Endothelial cell of umbilical vein (primary cell): ENCODE measurements around the gene PLA2G5. TPM values are rescaled to one million over a fixed set of nuclear protein-coding genes. Genes with fewer than 3 reads are reported as not detected.
A peak's percentile ranks its signal among the peaks of the same experiment; 100 is the strongest.

Experiments
- BruUV-seq: library from RNA; stranded (reverse); fragments of 400-500 nt; replicated peaks from 2 replicates; lab custom pipeline; 2021; lab: Mats Ljungman, UMichigan
- CTCF ChIA-PET: fragments of 300-600, 350-600 bp; sonication (Branson Sonifier 250); formaldehyde crosslinking; loops from one replicate; lab custom pipeline; 2021; ENCODE audit warnings: antibody characterized with exemption, inconsistent platforms; lab: Charles Lee
- POLR2A ChIA-PET: fragments of 300-600, 350-600 bp; sonication (Branson Sonifier 250); formaldehyde crosslinking; loops from one replicate; lab custom pipeline; 2021; ENCODE audit warnings: antibody characterized with exemption, inconsistent platforms; lab: Charles Lee
- DNase-seq: peaks from one replicate; pipeline ENCODE4 v3.0.0-alpha.2; 2011; ENCODE audit warnings: low read depth, low spot score
- FAIRE-seq: peaks from 2 replicates; lab custom pipeline; 2011; peaks lifted over from hg19 to GRCh38; lab: Jason Lieb, UNC
- H2AFZ ChIP-seq: 2 replicates; pipeline ENCODE4 v1.6.0; 2012; ENCODE audit warnings: low read depth, low read length, control low read depth, inconsistent platforms
- H3K27ac ChIP-seq: 2 replicates; pipeline ENCODE4 v1.5.1; 2011; ENCODE audit warnings: low read depth, mild to moderate bottlenecking, control low read depth, low read length, moderate library complexity; ENCODE audit not compliant: insufficient read depth
- H3K27me3 ChIP-seq, 2 experiments: 2 replicates each; pipeline versions ENCODE4 v1.6.0 to v1.6.1; 2011; ENCODE audit warnings: low read length in 2 of 2, mixed read lengths in 1 of 2; ENCODE audit not compliant: control insufficient read depth in 2 of 2, insufficient read depth in 2 of 2
- H3K36me3 ChIP-seq, 2 experiments: 2 replicates in 1 of 2; 3 replicates in 1 of 2; pipeline ENCODE4 v1.5.1; 2011; ENCODE audit warnings: low read length in 2 of 2, mild to moderate bottlenecking in 1 of 2, moderate library complexity in 1 of 2; ENCODE audit not compliant: control insufficient read depth in 2 of 2, insufficient read depth in 2 of 2; ENCODE audit errors: extremely low read depth in 1 of 2
- H3K4me1 ChIP-seq: 3 replicates; pipeline ENCODE4 v1.5.1; 2011; ENCODE audit warnings: mild to moderate bottlenecking, low read length; ENCODE audit not compliant: control insufficient read depth, insufficient read depth; ENCODE audit errors: extremely low read depth
- H3K4me2 ChIP-seq: 2 replicates; pipeline ENCODE4 v1.6.1; 2011; ENCODE audit warnings: low read length, control low read depth, mixed read lengths; ENCODE audit not compliant: insufficient read depth
- H3K4me3 ChIP-seq, 3 experiments: fragments of 200-600 bp in 1 of 3; sonication (generic), shearing (Covaris generic) in 1 of 3; replicated peaks in 1 of 3; 2 replicates each; pipeline ENCODE4 v1.5.1; 2011 to 2016; ENCODE audit warnings: control low read depth in 3 of 3, low read length in 3 of 3, mild to moderate bottlenecking in 2 of 3, inconsistent platforms in 1 of 3, low read depth in 1 of 3, moderate library complexity in 1 of 3; ENCODE audit not compliant: insufficient read depth in 1 of 3
- H3K79me2 ChIP-seq: 2 replicates; pipeline ENCODE4 v1.6.0; 2012; ENCODE audit warnings: low read length, inconsistent platforms; ENCODE audit not compliant: control insufficient read depth, insufficient read depth
- H3K9ac ChIP-seq: replicated peaks from 2 replicates; pipeline ENCODE3; 2011; ENCODE audit warnings: low read length, control low read depth; ENCODE audit not compliant: insufficient read depth; ENCODE audit errors: extremely low read depth
- H3K9me1 ChIP-seq: replicated peaks from 3 replicates; pipeline ENCODE4 v1.6.0; 2011; ENCODE audit warnings: mild to moderate bottlenecking, low read length; ENCODE audit not compliant: control insufficient read depth, insufficient read depth; ENCODE audit errors: extremely low read depth
- H3K9me3 ChIP-seq: replicated peaks from 2 replicates; pipeline ENCODE4 v1.5.1; 2012; ENCODE audit warnings: low read length, inconsistent platforms; ENCODE audit not compliant: control insufficient read depth, insufficient read depth
- H4K20me1 ChIP-seq: replicated peaks from 2 replicates; pipeline ENCODE3; 2011; ENCODE audit warnings: mild to moderate bottlenecking, low read length; ENCODE audit not compliant: control insufficient read depth, insufficient read depth; ENCODE audit errors: extremely low read depth
- EZH2 ChIP-seq: IDR thresholded peaks from 2 replicates; pipeline ENCODE4 v1.6.1; 2012; ENCODE audit warnings: borderline replicate concordance, low read depth, mild to moderate bottlenecking, moderate library complexity, low read length, inconsistent platforms; ENCODE audit not compliant: severe bottlenecking
- JUN ChIP-seq: IDR thresholded peaks from 2 replicates; pipeline ENCODE4 v1.6.1; 2011; ENCODE audit warnings: borderline replicate concordance, low read depth; ENCODE audit not compliant: insufficient read length, insufficient read depth
- POLR2A ChIP-seq: IDR thresholded peaks from 2 replicates; pipeline ENCODE4 v1.6.1; 2012; ENCODE audit warnings: low read depth, mild to moderate bottlenecking, control low read depth, low read length
- dilution Hi-C: fragments of 300-500 bp; cut with MboI; formaldehyde crosslinking; loops from one replicate; pipeline ENCODE4 v1.15.0; 2019; ENCODE audit warnings: low sequenced_read_pairs; ENCODE audit not compliant: extremely low pct_ligation_motif_present
- intact Hi-C: fragments of 100-400 bp; cut with micrococcal nuclease; formaldehyde crosslinking; loops from one replicate; pipeline ENCODE4 v1.10.0; 2022
- polyA plus RNA-seq, 4 experiments: library from polyadenylated mRNA; depleted of rRNA in 3 of 4; stranded (reverse) in 3 of 4; unstranded in 1 of 4; fragments of >200 nt; gene quantifications; 2 replicates each; pipeline versions ENCODE4 v1.2.1 to v1.2.3, GENCODE V29; 2011 to 2012; ENCODE audit warnings: missing spikeins in 1 of 4
- total RNA-seq: library from RNA; stranded (reverse); gene quantifications from 2 replicates; pipeline ENCODE4 v1.2.3, GENCODE V29; 2021
- TF ChIP-seq, protein P1 (sequence below), 2 donors: IDR thresholded peaks; 1 replicate in 1 of 2; 2 replicates in 1 of 2; pipeline ENCODE4 v1.5.1; 2011; ENCODE audit warnings: low read length in 2 of 2, mild to moderate bottlenecking in 2 of 2, moderate library complexity in 2 of 2, control low read depth in 1 of 2, inconsistent platforms in 1 of 2, low read depth in 1 of 2; ENCODE audit not compliant: insufficient read depth in 1 of 2; ENCODE audit errors: extremely low read depth in 1 of 2

PLA2G5 gene
- total and polyA plus RNA-seq, 2 donors (not counting 3 experiments of a cell fraction or from before 2014, with no cell fraction given), result 0.06 TPM; not detected in 1

DNA sequence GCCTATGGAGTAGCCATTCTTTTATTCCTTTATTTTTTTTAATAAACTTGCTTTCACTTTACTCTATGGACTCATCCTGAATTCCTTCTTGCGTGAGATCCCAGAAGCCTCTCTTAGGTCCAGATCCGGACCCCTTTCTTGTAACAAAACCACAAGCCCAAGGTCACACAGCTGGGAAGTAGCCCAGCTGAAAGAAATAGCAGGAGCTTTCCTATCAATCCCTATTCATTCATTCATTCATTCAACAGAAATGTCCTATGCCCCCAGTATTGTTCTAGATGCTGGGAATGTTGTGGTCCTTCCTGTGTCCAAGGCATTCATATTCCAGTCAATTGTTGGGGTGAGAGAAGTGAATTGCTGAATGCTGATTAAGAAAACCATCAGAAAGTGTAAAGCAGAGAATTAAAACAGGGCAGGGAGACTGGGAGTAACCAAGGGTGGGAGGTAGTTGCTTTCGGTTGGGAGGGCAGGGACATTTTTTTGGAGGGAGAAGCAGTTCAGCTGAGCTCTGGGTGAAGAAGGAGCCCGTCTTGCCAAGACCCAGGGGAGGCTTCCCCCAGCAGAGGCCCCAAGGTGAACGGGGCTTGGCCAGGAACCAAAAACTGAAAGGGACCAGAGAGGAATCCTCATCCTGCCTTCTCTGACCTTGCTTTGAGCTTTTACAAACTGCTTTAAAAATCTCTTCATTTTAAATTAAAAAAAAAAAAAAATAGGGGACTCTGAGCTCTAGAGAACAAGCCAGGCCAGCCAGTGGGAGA, 38.6 kb downstream of the PLA2G5 start:
- H3K4me2 ChIP-seq, result no peak overlapping the region
- FAIRE-seq (no peak), DNase-seq (no peak)
- ChIA-PET CTCF (interaction anchor here (0.6 to 1.0 kb wide), 3 partner anchors 9 to 133 kb away, joined by 3 read pairs; partner anchors contain the start of gene PLA2G2D), POLR2A (no interaction called here)
- H3K9ac ChIP-seq, result no peak overlapping the region
- TF ChIP-seq POLR2A (no peak), EZH2 (no peak)
- H3K4me1 ChIP-seq, result peaks cover 14% of the 10 kb centered on the region
- intact Hi-C loops, result no loop called here
- H3K27ac ChIP-seq, result no peak overlapping the region
- H3K9me3 ChIP-seq, result no peaks in the 10 kb centered on the region
- H3K27me3 ChIP-seq, result no peaks in the 10 kb centered on the region
- H4K20me1 ChIP-seq, result no peaks in the 10 kb centered on the region
- dilution Hi-C loops, result no loop called here
- no peaks in the 10 kb centered on the region for H3K9me1 ChIP-seq
- no peak overlapping the region for H3K4me3 ChIP-seq
- no TSS peak for BruUV-seq
- no peak overlapping the region for H2AFZ ChIP-seq
- no peaks in the 10 kb centered on the region for H3K79me2 ChIP-seq
- H3K36me3 ChIP-seq, result no peaks in the 10 kb centered on the region

DNA sequence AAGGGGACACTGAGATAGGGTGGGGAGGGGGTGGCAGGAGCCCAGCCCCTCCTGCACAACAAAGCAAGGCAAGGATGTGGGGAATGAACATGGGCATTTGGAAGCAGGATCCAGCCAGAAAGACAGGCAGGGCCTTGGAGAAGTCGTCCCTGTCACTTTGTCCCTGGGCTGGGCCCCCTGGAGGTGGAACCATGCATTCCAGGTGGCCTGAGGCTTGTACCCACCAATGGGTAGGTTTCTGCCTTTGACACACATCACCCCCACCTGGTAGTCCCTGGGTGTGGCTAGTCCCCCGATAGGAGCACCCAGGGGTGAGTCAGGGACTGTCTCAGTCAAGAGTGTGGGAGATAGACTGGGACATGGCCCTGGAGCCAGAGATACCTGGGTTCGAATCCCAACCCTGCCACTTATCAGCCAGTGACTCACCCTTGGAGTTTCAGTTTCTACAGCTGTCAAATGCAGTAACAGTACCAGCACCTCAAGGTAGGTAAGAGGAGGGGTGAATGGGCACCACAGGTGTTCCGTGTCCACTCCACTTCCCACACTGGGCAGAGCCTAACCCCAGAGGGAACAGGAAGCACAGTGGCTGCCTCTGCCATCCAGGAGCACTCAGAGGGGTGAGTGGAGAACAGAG, 39.3 kb downstream of the PLA2G5 start:
- Histone ChIP-seq H3K79me2 (no peaks in the 10 kb centered on the region), H3K27me3 (no peaks in the 10 kb centered on the region), H3K36me3 (no peaks in the 10 kb centered on the region), H3K4me3 (no peak overlapping the region), H3K4me1 (peaks cover 14% of the 10 kb centered on the region), H2AFZ (no peak overlapping the region), H4K20me1 (no peaks in the 10 kb centered on the region), H3K9ac (no peak overlapping the region), H3K4me2 (no peak overlapping the region), H3K9me1 (no peaks in the 10 kb centered on the region), H3K9me3 (no peaks in the 10 kb centered on the region), H3K27ac (no peak overlapping the region)
- POLR2A ChIA-PET, result no interaction called here
- FAIRE-seq (no peak), DNase-seq (no peak)
- dilution Hi-C loops, result no loop called here
- TF ChIP-seq JUN, result no peak
- TF ChIP-seq, protein P1, sequence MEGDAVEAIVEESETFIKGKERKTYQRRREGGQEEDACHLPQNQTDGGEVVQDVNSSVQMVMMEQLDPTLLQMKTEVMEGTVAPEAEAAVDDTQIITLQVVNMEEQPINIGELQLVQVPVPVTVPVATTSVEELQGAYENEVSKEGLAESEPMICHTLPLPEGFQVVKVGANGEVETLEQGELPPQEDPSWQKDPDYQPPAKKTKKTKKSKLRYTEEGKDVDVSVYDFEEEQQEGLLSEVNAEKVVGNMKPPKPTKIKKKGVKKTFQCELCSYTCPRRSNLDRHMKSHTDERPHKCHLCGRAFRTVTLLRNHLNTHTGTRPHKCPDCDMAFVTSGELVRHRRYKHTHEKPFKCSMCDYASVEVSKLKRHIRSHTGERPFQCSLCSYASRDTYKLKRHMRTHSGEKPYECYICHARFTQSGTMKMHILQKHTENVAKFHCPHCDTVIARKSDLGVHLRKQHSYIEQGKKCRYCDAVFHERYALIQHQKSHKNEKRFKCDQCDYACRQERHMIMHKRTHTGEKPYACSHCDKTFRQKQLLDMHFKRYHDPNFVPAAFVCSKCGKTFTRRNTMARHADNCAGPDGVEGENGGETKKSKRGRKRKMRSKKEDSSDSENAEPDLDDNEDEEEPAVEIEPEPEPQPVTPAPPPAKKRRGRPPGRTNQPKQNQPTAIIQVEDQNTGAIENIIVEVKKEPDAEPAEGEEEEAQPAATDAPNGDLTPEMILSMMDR (IDR thresholded peaks at IDR 0.05; ENCODE audit: extremely low read depth in 1 of 2, insufficient read depth in 1 of 2, low read depth in 1 of 2, low read length in 2 of 2), result peak in 1 of 2 donors; percentile 8
- intact Hi-C loops, result no loop called here
- CTCF ChIA-PET, result interaction anchor here (0.7 to 1.0 kb wide), 2 partner anchors 10 to 134 kb away, joined by 3 read pairs; no protein-coding TSS in a partner anchor
- no TSS peak for BruUV-seq
